DOHH2 (cell line): Measurements from ENCODE around the gene SCFD2.

Experiments
- H3F3A ChIP-seq: fragments of 200-600 bp; sonication (generic), shearing (Covaris generic); 2 replicates; pipeline ENCODE4 v1.6.0; 2016; ENCODE audit warnings: antibody characterized with exemption, mild to moderate bottlenecking; ENCODE audit not compliant: control insufficient read depth, insufficient read depth
- H3K27ac ChIP-seq: fragments of 200-600 bp; sonication (generic); 2 replicates; pipeline ENCODE4 v1.5.1; 2014; ENCODE audit warnings: low read depth, mild to moderate bottlenecking, low read length, moderate library complexity
- H3K27me3 ChIP-seq: fragments of 200-600 bp; sonication (generic); 2 replicates; pipeline ENCODE4 v1.6.1; 2014; ENCODE audit warnings: mild to moderate bottlenecking, low read length, mixed read lengths; ENCODE audit not compliant: control insufficient read depth
- H3K36me3 ChIP-seq: fragments of 200-600 bp; sonication (generic); 2 replicates; pipeline ENCODE4 v1.6.1; 2014; ENCODE audit warnings: mild to moderate bottlenecking, low read length, moderate library complexity, mixed read lengths; ENCODE audit not compliant: control insufficient read depth
- H3K4me1 ChIP-seq: fragments of 200-600 bp; sonication (generic); 2 replicates; pipeline ENCODE4 v1.6.1; 2014; ENCODE audit warnings: mild to moderate bottlenecking, low read length, mixed read lengths; ENCODE audit not compliant: control insufficient read depth
- H3K4me2 ChIP-seq: fragments of 200-600 bp; sonication (generic); 2 replicates; pipeline ENCODE4 v1.6.0; 2014; ENCODE audit warnings: mild to moderate bottlenecking, low read length, moderate library complexity
- H3K4me3 ChIP-seq: fragments of 200-600 bp; sonication (generic); 2 replicates; pipeline ENCODE4 v1.5.1; 2014; ENCODE audit warnings: mild to moderate bottlenecking, low read length, mixed read lengths
- H3K79me2 ChIP-seq: fragments of 200-600 bp; sonication (generic); 2 replicates; pipeline ENCODE4 v1.6.1; 2014; ENCODE audit warnings: mild to moderate bottlenecking, low read length, mixed read lengths; ENCODE audit not compliant: control insufficient read depth
- H3K9me2 ChIP-seq: fragments of 200-600 bp; sonication (generic); replicated peaks from 2 replicates; pipeline ENCODE4 v1.6.1; 2014; ENCODE audit warnings: mild to moderate bottlenecking, low read length, mixed read lengths; ENCODE audit not compliant: control insufficient read depth
- H3K9me3 ChIP-seq: fragments of 200-600 bp; sonication (generic); 2 replicates; pipeline ENCODE4 v1.6.1; 2014; ENCODE audit warnings: antibody characterized with exemption, low read length, mixed read lengths; ENCODE audit not compliant: control insufficient read depth, insufficient read depth
- H4K20me1 ChIP-seq: fragments of 200-600 bp; sonication (generic); 2 replicates; pipeline ENCODE4 v1.6.0; 2014; ENCODE audit warnings: low read depth, mild to moderate bottlenecking, antibody characterized with exemption, low read length, moderate library complexity; ENCODE audit not compliant: control insufficient read depth, insufficient read depth
- CTCF ChIP-seq: fragments of 200-600 bp; sonication (generic); IDR thresholded peaks from one replicate; pipeline ENCODE4 v1.5.1; 2014; ENCODE audit warnings: antibody characterized with exemption, mild to moderate bottlenecking, low read depth, low read length; ENCODE audit not compliant: poor library complexity, severe bottlenecking
- EZH2phosphoT487 ChIP-seq: fragments of 200-600 bp; sonication (generic); IDR thresholded peaks from 2 replicates; pipeline ENCODE4 v1.6.1; 2017; ENCODE audit warnings: borderline replicate concordance, mild to moderate bottlenecking, antibody characterized with exemption, low read length, moderate library complexity, mixed read lengths

The SCFD2 gene

GRCh38 chr4:52937829-52938228 lies 428.0 kb downstream of the SCFD2 start:
- no peaks in the 10 kb centered on the region for H3K27me3 ChIP-seq
- no peaks in the 10 kb centered on the region for H3K9me2 ChIP-seq
- H3K79me2 ChIP-seq, result no peaks in the 10 kb centered on the region
- H3F3A ChIP-seq, result no peaks in the 10 kb centered on the region
- H3K9me3 ChIP-seq, result no peaks in the 10 kb centered on the region
- H3K4me2 ChIP-seq, result no peak overlapping the region
- H3K4me3 ChIP-seq, result no peak overlapping the region
- TF ChIP-seq EZH2phosphoT487 (no peak), CTCF (no peak)
- no peaks in the 10 kb centered on the region for H4K20me1 ChIP-seq
- no peak overlapping the region for H3K27ac ChIP-seq
- H3K4me1 ChIP-seq, result no peaks in the 10 kb centered on the region
- no peaks in the 10 kb centered on the region for H3K36me3 ChIP-seq

- Histone ChIP-seq H3K9me3 (no peaks in the 10 kb centered on the region), H3K4me1 (no peaks in the 10 kb centered on the region), H4K20me1 (no peaks in the 10 kb centered on the region), H3K9me2 (no peaks in the 10 kb centered on the region), H3K36me3 (no peaks in the 10 kb centered on the region), H3K4me3 (no peak overlapping the region), H3K79me2 (no peaks in the 10 kb centered on the region), H3K27me3 (no peaks in the 10 kb centered on the region), H3K4me2 (no peak overlapping the region), H3F3A (no peaks in the 10 kb centered on the region), H3K27ac (no peak overlapping the region)
- no peak for TF ChIP-seq CTCF
- TF ChIP-seq EZH2phosphoT487, result no peak
Observed at GRCh38 chr4:52936729-52937128, 429.1 kb downstream of the SCFD2 start.

GRCh38 chr4:52935317-52935716 lies 430.5 kb downstream of the SCFD2 start:
- Histone ChIP-seq H3K9me2 (no peaks in the 10 kb centered on the region), H3K27ac (no peak overlapping the region), H3K79me2 (no peaks in the 10 kb centered on the region), H3K4me1 (no peaks in the 10 kb centered on the region), H3K4me3 (no peak overlapping the region), H3K27me3 (no peaks in the 10 kb centered on the region), H3K36me3 (no peaks in the 10 kb centered on the region), H3K9me3 (no peaks in the 10 kb centered on the region), H3F3A (no peaks in the 10 kb centered on the region), H4K20me1 (no peaks in the 10 kb centered on the region), H3K4me2 (no peak overlapping the region)
- TF ChIP-seq EZH2phosphoT487, result no peak
- no peak for TF ChIP-seq CTCF

GRCh38 chr4:52933738-52934137 lies 432.1 kb downstream of the SCFD2 start:
- Histone ChIP-seq H3K9me2 (no peaks in the 10 kb centered on the region), H4K20me1 (no peaks in the 10 kb centered on the region), H3K27me3 (no peaks in the 10 kb centered on the region), H3K4me3 (no peak overlapping the region), H3K27ac (no peak overlapping the region), H3K9me3 (no peaks in the 10 kb centered on the region), H3K4me2 (no peak overlapping the region), H3K4me1 (no peaks in the 10 kb centered on the region), H3K36me3 (no peaks in the 10 kb centered on the region), H3K79me2 (no peaks in the 10 kb centered on the region), H3F3A (no peaks in the 10 kb centered on the region)
- TF ChIP-seq CTCF (no peak), EZH2phosphoT487 (no peak)
